Central memory CD4-positive, alpha-beta T cell (primary cell): ENCODE results near the gene LY6G6D.

Source experiments
- DNase-seq: peaks from one replicate; pipeline ENCODE4 v3.0.0; 2022
- total RNA-seq, 3 experiments: gene quantifications; one replicate each; lab custom pipeline; 2026; lab: John Stamatoyannopoulos, UW

Gene LY6G6D, protein sequence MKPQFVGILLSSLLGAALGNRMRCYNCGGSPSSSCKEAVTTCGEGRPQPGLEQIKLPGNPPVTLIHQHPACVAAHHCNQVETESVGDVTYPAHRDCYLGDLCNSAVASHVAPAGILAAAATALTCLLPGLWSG
- 0 reads per million in 3 experiments for total RNA-seq

DNA sequence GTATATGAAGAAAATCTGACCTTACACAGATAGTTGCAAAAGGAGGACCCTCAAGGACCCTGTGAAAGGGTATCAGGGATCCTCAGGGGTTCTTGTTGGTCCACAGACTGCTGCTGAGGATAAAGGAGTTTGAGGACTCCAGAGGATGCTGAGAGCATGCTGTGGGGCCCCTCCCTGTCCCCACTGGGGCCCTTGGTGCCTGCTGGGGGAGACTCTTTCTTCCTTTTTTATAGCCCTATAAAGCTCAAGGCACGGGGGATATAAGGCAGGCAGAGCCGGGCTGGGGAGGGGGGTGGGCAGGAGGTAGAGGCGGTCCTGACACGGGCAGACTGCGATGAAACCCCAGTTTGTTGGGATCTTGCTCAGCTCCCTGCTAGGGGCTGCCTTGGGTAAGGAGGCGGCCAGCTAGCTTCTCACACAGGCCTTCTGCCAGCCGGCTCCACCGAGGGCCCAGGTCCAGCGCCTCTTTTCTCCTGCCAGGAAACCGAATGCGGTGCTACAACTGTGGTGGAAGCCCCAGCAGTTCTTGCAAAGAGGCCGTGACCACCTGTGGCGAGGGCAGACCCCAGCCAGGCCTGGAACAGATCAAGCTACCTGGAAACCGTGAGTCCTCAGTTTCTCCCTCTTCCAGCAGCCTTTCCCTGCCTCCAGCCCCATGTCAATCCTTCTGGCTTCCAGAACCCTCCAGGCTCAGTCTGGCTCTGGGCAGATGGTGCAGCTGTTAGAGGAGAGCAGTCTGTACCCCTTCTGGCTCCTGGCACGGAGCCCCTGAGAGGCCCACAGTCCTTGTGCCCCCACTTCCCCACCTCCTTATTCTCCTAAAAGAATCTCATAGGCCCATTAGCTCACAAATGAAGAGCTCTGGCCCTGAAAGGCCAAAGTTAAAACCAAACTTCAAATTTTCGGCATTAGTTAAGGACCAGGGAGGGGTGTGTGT is at the start of gene LY6G6D:
Gene LY6G6D, plus strand, starts transcription at position 327 of the 937 bp plus-strand sequence. Its CDS starts 8 bp downstream, at position 335.
- no peak for DNase-seq

DNA sequence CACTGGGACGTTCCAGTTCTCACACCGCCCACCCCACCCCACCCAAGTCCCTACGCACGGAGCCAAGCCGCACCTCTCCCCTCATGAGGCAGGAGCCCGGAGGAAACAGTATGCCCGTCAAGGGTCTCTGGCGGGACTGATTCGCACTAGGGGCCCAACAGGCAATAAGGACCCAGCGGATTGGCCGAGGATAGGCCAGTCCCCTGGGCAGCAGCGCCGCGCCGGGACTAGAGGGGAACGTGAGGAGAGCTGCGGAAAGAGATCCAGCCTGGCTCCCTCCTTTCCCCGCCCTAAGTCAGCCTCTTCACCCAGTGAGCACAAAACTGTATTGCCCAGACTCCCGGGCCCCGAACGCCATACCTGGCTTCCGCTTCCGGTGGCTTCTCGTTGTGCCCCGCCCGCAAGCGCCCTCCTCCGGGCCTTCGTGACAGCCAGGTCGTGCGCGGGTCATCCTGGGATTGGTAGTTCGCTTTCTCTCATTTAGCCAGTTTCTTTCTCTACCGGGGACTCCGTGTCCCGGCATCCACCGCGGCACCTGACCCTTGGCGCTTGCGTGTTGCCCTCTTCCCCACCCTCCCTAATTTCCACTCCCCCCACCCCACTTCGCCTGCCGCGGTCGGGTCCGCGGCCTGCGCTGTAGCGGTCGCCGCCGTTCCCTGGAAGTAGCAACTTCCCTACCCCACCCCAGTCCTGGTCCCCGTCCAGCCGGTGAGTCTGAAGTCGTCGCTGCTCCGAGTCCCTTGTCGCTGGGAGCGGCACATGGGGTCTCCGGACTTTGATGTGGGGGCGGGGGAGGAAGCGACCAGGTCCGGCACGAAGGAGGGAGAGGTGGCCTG is 49.4 kb upstream of the LY6G6D start, which contains the start of gene CSNK2B:
Gene CSNK2B, plus strand, starts transcription at position 580 of the 836 bp plus-strand sequence. CDS start 752 bp downstream, outside the sequence.
- peak; percentile 98 for DNase-seq

DNA sequence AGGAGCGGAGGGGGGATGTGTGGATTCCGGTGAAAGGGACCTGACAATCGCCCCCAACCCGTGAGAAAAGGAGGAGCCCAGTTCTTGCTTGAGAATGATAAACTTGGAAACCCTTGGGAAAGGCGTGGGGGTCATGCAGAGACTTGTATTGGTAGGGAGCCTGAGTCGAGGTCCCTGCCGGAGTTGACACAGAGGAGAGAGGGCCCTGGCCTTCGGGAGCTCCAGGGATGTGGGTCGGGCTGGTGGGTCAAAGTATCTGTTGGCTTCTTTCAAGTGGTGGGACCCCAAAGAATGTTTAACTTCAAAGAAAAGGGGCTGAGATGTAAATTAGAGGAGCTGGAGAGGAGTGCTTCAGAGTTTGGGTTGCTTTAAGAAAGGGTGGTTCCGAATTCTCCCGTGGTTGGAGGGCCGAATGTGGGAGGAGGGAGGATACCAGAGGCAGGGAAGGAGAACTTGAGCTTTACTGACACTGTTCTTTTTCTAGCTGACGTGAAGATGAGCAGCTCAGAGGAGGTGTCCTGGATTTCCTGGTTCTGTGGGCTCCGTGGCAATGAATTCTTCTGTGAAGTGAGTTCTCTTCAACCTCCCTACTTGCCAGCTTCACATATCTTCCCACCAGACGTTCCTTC is 48.7 kb upstream of the LY6G6D start:
- DNase-seq: no peak

DNA sequence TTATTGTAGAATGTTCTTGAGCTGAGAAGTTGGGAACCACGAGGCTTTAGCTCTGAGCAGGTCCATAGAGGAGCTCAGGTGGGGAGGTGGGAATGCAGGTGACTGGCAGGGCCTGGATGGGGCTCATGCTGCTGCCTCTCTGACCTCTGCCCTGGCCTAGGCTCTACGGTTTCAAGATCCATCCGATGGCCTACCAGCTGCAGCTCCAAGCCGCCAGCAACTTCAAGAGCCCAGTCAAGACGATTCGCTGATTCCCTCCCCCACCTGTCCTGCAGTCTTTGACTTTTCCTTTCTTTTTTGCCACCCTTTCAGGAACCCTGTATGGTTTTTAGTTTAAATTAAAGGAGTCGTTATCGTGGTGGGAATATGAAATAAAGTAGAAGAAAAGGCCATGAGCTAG is 45.5 kb upstream of the LY6G6D start, which contains the start of gene LY6G5B:
Gene LY6G5B, plus strand, starts transcription at position 301 of the 400 bp plus-strand sequence. CDS start 975 bp downstream, outside the sequence.
- DNase-seq: no peak

DNA sequence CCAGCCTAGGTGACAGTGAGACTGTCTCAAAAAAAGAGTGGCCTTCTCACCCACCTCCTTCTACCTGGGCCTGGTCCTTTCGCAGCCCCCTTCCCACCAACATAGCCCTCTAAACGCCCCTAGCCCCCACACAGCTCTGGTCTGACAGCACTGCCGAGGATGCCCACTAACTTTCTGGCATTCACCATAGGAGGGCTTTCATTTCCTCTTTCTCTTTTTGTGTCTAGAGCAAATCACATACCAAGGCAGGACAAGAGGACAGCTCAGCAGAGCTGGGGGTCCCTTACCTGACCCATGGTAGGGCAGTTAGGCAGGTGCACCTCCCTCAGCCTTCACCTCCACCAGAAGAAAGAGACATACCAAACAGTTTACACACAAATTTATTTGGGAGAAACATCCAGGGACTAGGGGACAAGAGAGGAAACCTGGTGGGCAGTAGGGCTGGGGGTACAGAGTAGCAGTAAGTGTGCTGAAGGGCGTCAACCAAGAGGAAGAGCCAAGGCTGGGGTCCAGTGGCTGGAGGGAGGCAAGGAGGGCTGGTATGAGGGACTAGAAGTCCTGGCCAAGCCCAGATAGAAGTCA is 38.7 kb upstream of the LY6G6D start:
- no peak for DNase-seq

DNA sequence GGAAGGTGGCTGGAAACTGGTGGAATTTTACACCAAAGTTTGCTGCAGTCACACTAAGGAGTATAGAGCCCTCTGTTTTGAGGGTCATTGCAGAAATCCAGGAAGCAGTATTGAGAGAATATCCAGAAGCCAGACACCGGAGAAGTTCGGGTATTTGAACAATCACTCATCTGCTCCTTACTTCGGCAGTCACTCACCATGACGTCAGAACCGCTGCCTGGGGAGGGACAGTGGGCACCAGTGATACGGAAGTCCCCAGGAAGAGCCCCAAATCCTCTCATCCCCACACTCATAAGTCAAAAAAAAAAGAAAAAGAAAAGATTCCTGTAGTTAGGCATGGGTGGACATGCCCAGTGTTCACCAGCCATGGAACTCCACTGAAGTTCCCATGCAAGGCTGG is 38.2 kb upstream of the LY6G6D start:
- DNase-seq: no peak

DNA sequence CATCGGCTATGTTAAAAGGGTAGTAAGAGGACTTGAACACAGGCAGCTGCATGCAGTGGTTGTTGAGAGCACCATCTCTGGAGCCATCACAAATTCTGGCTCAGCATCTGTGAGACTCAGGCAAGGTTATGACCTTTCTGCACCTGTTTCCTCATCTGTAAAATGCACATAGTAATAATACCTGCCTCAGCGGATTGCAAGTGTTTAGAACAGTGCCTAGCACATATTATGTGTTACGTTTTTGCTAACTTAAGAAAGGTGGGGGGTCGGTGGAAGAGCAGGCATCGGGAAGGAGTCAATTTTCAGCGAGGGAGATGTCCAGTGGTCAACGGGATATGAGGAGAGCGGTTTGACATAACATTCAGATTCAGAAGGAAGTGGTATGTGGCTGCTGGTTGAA is 37.2 kb upstream of the LY6G6D start:
- no peak for DNase-seq

DNA sequence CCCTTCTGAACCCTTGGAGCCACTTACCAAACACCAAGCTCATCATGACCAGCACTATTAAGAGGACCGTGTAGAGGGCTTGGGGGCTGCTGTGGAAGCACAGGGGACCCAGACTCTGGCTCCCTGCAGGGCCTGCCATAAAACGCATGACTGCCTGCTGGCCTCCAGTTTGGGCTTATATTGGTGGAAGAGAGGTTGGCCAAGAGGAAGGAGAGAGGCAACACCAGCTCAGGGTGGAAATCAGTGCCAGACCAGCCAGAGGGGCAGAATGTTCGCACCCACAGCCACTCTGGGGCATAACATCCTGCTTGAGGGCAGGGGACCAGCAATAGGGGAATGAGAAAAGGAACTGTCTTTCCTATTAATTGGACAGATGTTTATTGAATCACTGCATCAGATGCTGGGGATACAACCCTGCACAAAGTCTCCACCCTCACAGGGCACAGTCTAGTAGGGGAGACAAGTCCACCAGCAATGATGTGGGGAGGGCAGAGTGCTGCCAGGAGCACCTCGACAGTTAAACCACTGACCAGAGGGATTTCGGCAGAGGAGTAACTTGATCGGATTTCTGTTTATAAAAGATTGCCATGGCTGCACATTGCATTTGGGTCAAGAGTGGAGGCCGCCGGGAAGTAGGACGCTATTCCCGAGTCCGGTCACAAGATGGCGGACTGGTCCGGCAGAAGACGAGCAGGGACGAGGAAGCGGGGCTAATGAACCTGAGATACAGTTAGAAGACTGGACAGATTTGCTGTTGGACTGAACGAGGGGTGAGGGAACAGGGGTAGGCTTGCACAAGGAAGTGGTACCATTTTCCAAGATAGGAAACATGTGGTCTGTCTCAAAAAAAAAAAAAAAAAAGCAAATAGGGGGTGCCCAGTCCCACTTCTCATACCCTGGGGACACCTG is 34.7 kb upstream of the LY6G6D start, which contains the start of gene LY6G5C:
Gene LY6G5C, minus strand, starts transcription at position 842 of the 909 bp plus-strand sequence. Its CDS starts 694 bp downstream, at position 148.
- DNase-seq: peak; percentile 33

DNA sequence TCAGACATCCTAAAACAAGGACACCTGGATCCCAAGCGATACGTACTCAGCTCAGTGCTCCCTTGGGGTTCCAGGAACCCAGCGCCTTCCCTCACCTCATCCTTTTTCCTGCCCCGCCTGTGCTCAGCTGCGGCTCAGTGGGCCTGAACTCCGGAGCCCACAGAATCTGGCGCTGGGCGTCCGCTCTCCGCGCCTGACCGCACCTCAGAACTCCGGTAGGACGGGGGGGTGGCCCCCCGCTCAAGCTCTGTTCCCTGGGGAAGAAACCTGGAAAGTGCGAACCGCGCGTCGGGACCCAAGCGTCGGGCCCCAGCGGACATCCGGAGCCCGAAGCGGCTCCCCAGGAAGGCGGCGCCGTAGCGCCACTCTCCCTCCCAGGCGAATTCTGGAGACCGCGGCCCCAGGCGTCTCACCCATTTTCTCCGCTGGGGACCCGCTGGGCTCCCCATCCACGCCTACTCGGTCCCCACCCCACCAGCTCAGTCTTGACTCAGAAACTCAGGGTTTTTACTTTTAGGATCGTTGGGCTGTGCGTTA is 33.9 kb upstream of the LY6G6D start:
- DNase-seq: peak; percentile 34

DNA sequence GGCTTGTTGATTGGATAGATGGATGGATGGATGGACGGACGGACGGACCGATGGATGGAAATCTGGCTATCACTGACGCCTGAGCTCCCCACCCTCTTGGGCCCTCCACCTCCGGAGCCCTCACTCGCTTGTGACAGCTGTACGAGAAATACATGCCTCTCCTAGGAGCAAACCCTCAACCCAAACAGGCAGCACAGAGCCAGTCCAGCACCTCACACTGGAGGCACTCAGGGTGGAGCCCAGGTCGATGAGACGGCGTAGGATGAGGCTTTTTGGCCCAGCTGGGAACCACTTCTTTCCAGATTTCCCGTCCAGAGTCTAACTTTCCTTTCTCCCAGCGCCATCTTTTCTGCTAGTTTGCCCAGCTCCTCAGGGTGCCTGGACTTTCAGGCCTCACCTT is 31.6 kb upstream of the LY6G6D start:
- no peak for DNase-seq

DNA sequence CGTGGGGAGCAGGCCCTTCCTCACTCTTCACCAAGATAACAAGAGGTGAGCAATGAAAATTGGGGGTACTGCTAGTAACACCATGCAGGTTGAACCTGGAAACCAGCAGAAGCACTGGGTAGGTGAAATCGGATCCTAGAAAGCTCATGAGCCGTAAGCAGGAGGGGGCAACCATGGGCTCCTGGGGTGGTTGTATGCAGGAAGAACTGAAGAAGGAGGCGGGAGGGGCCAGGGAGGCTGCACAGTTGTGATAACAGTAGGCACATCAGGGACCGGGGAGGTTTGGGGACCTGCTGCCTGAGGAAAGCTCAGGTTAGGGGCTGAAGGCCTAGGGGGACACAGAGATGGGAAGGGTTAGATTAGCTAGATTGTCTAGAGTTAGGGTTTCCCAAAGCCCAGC is 28.7 kb upstream of the LY6G6D start:
- no peak for DNase-seq

DNA sequence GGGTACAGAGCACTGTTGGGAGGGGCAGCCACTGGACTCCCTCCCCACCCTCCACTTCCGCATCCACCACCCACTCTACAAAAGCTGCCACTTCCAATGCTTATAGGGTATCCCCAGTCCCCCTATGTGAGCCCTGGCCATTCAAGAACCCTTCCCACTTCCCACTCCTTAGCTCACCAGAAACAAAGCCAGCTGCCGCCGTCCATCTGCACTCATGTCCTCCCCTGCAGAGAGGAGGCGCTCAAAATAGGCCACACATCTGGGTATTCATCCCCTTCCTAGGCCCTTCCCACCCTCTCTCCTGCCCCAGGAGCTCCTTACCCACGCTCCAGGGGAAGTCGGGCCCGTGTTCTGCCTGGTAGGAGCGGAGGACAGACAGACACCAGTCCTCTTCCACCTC is 27.8 kb upstream of the LY6G6D start:
- DNase-seq: no peak

DNA sequence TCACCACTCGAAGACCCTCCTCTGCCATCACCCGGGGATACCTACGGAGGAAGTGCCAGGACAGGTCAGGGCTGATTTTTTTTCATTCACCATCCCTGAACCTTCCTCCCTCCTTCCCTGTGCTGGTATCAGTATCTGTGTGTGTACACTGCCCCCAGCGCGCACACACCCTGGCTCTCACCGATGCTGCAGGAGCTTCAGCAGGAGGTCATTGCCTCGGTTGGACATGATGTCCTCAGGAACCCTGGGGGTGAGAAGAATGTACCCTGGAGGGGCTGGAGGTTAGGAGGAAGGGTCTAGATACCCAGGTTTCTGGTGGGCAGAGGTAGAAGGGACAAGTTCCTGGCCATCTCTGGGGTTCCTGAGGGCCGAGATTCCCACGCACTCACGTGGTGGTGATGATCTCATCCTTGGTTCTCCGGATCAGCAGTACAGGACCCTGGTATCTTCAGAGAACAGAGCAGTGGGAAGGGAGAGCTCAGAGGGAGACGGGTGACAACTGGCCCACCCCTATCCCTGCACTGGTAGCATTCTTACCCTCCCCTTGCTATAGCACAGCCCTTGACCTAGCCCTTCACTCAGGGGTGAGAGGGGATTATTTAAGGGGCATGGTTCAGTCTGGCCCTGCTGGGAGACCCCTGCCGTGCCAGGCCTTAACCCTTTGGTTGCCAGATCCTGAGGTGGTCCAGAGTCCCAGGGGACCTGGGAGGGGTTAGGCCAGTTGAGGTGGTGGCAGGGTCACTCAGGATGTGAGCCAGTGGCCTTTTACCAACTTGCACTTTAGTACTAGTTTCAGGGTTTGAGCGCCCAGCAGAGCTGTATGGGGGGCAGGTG is 27.1 kb upstream of the LY6G6D start:
- DNase-seq: no peak

DNA sequence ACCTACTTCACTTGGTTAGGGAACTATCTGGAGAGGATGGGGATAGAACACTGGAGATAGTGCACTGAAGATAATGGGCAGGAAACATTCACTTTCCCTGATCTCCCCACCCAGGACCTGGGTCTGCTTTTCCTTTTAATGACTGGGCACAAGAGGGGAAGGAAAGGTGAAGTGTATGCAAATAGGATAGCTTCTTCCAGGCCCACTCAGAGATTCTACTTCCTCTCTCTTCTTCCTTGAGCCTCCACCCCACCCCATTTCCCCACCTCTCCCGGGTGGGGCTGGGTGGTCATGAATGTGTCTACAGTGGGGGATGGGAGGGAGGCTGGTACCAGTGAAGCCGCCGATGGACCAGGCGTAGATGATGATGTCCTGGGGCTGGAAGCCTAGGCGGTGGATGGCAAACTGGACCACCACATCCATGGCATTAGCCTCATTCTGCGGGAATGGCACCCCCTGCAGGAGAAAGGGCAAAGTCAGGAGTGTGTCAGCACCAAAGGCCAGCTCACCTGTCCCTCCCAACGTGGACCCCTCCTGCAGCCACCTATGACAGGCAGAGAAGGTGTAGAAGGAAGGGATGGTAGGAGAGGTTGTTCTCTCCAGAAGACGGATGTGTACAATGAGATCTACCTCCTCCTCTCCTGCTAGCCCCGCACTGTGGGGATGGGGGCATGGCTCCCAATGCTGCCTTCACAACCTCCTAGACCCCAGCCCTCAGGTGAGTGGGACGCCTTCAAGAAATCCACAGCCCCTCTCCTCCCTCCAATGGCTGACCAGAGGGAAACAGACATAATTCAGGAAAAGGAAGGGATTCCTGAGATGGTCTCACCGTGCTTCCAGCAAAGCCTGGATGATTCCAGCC is 25.7 kb upstream of the LY6G6D start:
- DNase-seq: no peak

DNA sequence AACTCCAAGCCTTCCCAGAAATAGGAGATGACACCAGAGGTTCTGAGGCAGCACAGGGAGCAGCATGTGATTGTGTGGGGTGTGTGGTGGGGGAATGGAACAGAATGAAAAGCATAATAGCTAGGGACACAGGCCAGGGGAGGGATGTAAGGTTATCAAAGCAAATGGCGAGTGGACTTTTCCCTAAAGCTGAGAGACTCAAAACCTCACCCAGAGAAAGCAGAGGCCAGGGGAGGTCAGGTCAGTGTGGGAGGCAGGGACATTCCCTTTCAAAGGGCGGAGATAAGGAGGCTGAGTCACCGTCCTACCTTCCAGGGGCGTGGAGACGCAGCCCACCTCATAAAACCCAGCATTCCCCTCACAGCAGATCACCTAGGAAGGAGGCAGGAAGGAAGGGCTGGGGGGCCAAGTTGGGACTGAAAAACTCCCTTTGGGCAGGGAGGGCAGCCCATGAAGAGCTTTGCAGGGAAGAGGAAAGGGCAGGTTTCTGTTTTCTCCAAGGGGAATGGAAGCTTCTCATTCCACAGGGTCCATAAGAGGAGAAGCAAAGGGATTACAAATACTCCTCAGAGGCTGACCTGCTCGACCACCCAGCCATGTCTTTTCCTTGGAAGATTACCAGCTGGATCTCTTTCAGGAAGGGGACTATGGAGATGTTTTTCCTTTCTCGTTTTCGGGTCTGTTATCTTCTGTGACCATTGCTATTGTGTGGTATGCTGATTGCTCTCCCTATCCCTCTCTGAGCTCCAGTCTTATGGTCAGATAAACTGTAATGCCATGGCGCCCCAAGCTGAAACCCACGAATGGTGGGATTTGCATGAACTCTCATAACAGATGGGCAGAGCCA is 24.7 kb upstream of the LY6G6D start:
- no peak for DNase-seq

DNA sequence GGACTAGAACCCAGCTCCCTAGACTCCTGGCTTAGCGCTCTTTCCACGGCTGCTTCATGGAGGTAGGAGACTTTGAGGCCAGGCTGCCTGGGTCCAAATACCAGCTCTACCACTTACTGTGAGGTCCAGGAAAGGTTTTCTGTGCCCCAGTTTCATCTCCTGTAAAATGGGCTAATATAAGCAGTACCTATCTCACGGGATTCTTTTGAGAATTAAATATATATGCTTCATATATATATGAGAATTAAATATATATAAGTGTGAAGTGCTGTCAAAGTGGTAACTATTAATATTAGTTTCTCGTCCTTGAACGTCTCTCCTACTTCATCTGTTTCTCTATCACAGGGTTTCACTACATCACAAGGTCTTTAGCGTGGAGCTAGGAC is 24.1 kb upstream of the LY6G6D start:
- no peak for DNase-seq

DNA sequence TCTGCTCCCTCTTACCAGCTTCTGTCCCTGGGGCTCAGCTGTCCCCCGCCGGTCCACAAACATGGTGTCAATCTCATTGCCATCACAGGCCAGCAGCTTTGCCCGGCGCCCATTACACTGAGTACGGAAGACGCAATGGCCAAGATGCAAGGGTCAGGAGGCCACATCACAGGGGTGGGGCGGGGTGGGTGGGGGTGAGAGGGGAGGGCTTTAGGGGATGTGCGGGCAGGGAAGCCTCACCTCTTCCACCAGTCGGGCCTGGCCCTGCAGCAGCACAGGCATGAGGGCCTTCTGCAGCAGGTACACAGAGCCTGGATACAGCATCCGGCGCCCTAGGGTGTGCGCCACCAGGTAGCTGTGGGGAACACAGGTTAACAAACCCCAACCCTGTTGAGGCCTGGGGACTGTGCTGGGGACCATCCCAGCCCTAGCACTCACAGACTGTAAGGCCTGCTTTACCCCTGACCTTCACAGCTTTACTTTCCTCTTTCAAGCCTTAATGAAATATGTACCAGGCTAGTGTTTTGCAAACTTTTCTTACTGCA is 23.5 kb upstream of the LY6G6D start:
- DNase-seq: no peak
